Gastroesophageal sphincter (tissue), 3 donors: ENCODE data around the gene TBPL2.

Experiments
- POLR2A ChIP-seq, 2 donors: fragments of 450-650 bp; IDR thresholded peaks; one replicate each; pipeline ENCODE4 v1.6.1; 2017; ENCODE audit warnings: antibody characterized with exemption in 2 of 2, mild to moderate bottlenecking in 2 of 2, moderate library complexity in 1 of 2
- TF ChIP-seq, protein P1 (sequence below), 4 experiments: fragments of 200-600 bp in 2 of 4; fragments of 450-650 bp in 2 of 4; sonication (generic) in 1 of 4; IDR thresholded peaks; one replicate each; pipeline ENCODE4 v1.5.1; 2017 to 2019; ENCODE audit warnings: antibody characterized with exemption in 4 of 4, mild to moderate bottlenecking in 2 of 4, moderate library complexity in 2 of 4

GRCh38 chr14:55488204-55488603 is 47.8 kb upstream of the TBPL2 start:
- TF ChIP-seq, protein P1, sequence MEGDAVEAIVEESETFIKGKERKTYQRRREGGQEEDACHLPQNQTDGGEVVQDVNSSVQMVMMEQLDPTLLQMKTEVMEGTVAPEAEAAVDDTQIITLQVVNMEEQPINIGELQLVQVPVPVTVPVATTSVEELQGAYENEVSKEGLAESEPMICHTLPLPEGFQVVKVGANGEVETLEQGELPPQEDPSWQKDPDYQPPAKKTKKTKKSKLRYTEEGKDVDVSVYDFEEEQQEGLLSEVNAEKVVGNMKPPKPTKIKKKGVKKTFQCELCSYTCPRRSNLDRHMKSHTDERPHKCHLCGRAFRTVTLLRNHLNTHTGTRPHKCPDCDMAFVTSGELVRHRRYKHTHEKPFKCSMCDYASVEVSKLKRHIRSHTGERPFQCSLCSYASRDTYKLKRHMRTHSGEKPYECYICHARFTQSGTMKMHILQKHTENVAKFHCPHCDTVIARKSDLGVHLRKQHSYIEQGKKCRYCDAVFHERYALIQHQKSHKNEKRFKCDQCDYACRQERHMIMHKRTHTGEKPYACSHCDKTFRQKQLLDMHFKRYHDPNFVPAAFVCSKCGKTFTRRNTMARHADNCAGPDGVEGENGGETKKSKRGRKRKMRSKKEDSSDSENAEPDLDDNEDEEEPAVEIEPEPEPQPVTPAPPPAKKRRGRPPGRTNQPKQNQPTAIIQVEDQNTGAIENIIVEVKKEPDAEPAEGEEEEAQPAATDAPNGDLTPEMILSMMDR (IDR thresholded peaks at IDR 0.05): no peak
- TF ChIP-seq POLR2A (IDR thresholded peaks at IDR 0.05): no peak
